Astrocyte (in vitro differentiated cells and primary cell): ENCODE results near the gene PROSER3. TPM values are rescaled to one million over a fixed set of nuclear protein-coding genes. Genes with fewer than 3 reads are reported as not detected.

Source experiments
- DNase-seq: peaks from one replicate; pipeline ENCODE4 v3.0.0-alpha.2; 2010; ENCODE audit warnings: low read depth
- FAIRE-seq: peaks from 2 replicates; lab custom pipeline; 2011; peaks lifted over from hg19 to GRCh38; lab: Jason Lieb, UNC
- H2AFZ ChIP-seq: 2 replicates; pipeline ENCODE4 v1.6.0; 2012; ENCODE audit warnings: low read depth, low read length, inconsistent platforms
- H3K27ac ChIP-seq: 2 replicates; pipeline ENCODE4 v1.5.1; 2011; ENCODE audit warnings: low read depth, low read length, inconsistent platforms
- H3K27me3 ChIP-seq: 2 replicates; pipeline ENCODE4 v1.6.0; 2011; ENCODE audit warnings: low read length, inconsistent platforms; ENCODE audit not compliant: insufficient read depth
- H3K36me3 ChIP-seq: 2 replicates; pipeline ENCODE4 v1.5.1; 2011; ENCODE audit warnings: low read length, inconsistent platforms; ENCODE audit not compliant: insufficient read depth
- H3K4me1 ChIP-seq: 2 replicates; pipeline ENCODE4 v1.5.1; 2011; ENCODE audit warnings: low read length, inconsistent platforms; ENCODE audit not compliant: insufficient read depth
- H3K4me2 ChIP-seq: 2 replicates; pipeline ENCODE4 v1.6.0; 2012; ENCODE audit warnings: low read length, inconsistent platforms
- H3K4me3 ChIP-seq: 2 replicates; pipeline ENCODE4 v1.5.1; 2011; ENCODE audit warnings: low read depth, mild to moderate bottlenecking, low read length, inconsistent platforms; ENCODE audit not compliant: insufficient read depth
- H3K79me2 ChIP-seq: 2 replicates; pipeline ENCODE4 v1.6.0; 2012; ENCODE audit warnings: mild to moderate bottlenecking, low read length, inconsistent platforms; ENCODE audit not compliant: insufficient read depth
- H3K9ac ChIP-seq: 2 replicates; pipeline ENCODE4 v1.6.0; 2012; ENCODE audit warnings: mild to moderate bottlenecking, low read length, inconsistent platforms
- H3K9me3 ChIP-seq: 2 replicates; pipeline ENCODE4 v1.5.1; 2012; ENCODE audit warnings: low read depth, mild to moderate bottlenecking, low read length, inconsistent platforms; ENCODE audit not compliant: insufficient read depth
- H4K20me1 ChIP-seq: 2 replicates; pipeline ENCODE4 v1.6.0; 2012; ENCODE audit warnings: low read length, inconsistent platforms; ENCODE audit not compliant: insufficient read depth
- H3K27ac Mint-ChIP-seq: one replicate; pipeline ENCODE4 v1.8.0; 2021; ENCODE audit warnings: mild to moderate bottlenecking, mixed read lengths; ENCODE audit not compliant: unreplicated experiment
- H3K27me3 Mint-ChIP-seq: one replicate; pipeline ENCODE4 v1.8.0; 2021; ENCODE audit warnings: low read depth, mixed read lengths; ENCODE audit not compliant: unreplicated experiment
- H3K36me3 Mint-ChIP-seq: one replicate; pipeline ENCODE4 v1.8.0; 2021; ENCODE audit warnings: low read depth, mixed read lengths; ENCODE audit not compliant: unreplicated experiment
- H3K4me1 Mint-ChIP-seq: one replicate; pipeline ENCODE4 v1.8.0; 2021; ENCODE audit warnings: low read depth, mixed read lengths; ENCODE audit not compliant: unreplicated experiment
- H3K4me3 Mint-ChIP-seq: one replicate; pipeline ENCODE4 v1.8.0; 2021; ENCODE audit warnings: mild to moderate bottlenecking, moderate library complexity, mixed read lengths; ENCODE audit not compliant: unreplicated experiment
- H3K9me3 Mint-ChIP-seq: one replicate; pipeline ENCODE4 v1.8.0; 2021; ENCODE audit warnings: mild to moderate bottlenecking, mixed read lengths; ENCODE audit not compliant: unreplicated experiment
- CTCF ChIP-seq: IDR thresholded peaks from 2 replicates; pipeline ENCODE4 v1.5.1; 2011; ENCODE audit warnings: low read depth, mild to moderate bottlenecking, inconsistent platforms, low read length, moderate library complexity; ENCODE audit not compliant: insufficient read depth
- EZH2 ChIP-seq: IDR thresholded peaks from 2 replicates; pipeline ENCODE4 v1.6.1; 2012; ENCODE audit warnings: mild to moderate bottlenecking, low read length, inconsistent platforms; ENCODE audit not compliant: insufficient read depth
- total RNA-seq: library from RNA; stranded (reverse); gene quantifications from 2 replicates; pipeline ENCODE4 v1.2.1, GENCODE V29; 2021

PROSER3 gene
- total RNA-seq, 1 donor from 2014 or later = 35.6 TPM

GRCh38 chr19:35780058-35780457 lies 22.1 kb downstream of the PROSER3 start:
- no peak for TF ChIP-seq EZH2
- no peak for TF ChIP-seq CTCF
- H3K4me1 Mint-ChIP-seq = peaks cover 11% of the 10 kb centered on the region
- Histone ChIP-seq H2AFZ (no peak overlapping the region), H3K36me3 (no peaks in the 10 kb centered on the region), H3K4me2 (no peak overlapping the region), H3K9me3 (no peaks in the 10 kb centered on the region), H3K79me2 (peaks cover 5% of the 10 kb centered on the region), H3K4me3 (no peak overlapping the region), H3K27me3 (no peaks in the 10 kb centered on the region), H3K4me1 (peaks cover 13% of the 10 kb centered on the region), H3K27ac (no peak overlapping the region), H4K20me1 (peaks cover 9% of the 10 kb centered on the region), H3K9ac (no peak overlapping the region)
- H3K27ac Mint-ChIP-seq = no peak overlapping the region
- FAIRE-seq (no peak), DNase-seq (no peak)
- peaks cover 11% of the 10 kb centered on the region for H3K36me3 Mint-ChIP-seq
- H3K27me3 Mint-ChIP-seq = peaks cover 33% of the 10 kb centered on the region
- H3K9me3 Mint-ChIP-seq = peaks cover 4% of the 10 kb centered on the region
- no peak overlapping the region for H3K4me3 Mint-ChIP-seq

GRCh38 chr19:35780717-35781116 lies 22.7 kb downstream of the PROSER3 start:
- TF ChIP-seq EZH2 (no peak), CTCF (no peak)
- peaks cover 5% of the 10 kb centered on the region for H3K79me2 ChIP-seq
- H4K20me1 ChIP-seq = peaks cover 9% of the 10 kb centered on the region
- H3K36me3 Mint-ChIP-seq = peaks cover 11% of the 10 kb centered on the region
- no peak for DNase-seq
- no peaks in the 10 kb centered on the region for H3K9me3 ChIP-seq
- no peaks in the 10 kb centered on the region for H3K36me3 ChIP-seq
- FAIRE-seq = no peak
- peaks cover 38% of the 10 kb centered on the region for H3K27me3 Mint-ChIP-seq
- H2AFZ ChIP-seq = no peak overlapping the region
- no peak overlapping the region for H3K4me3 ChIP-seq
- no peaks in the 10 kb centered on the region for H3K27me3 ChIP-seq
- H3K27ac Mint-ChIP-seq = no peak overlapping the region
- no peak overlapping the region for H3K4me3 Mint-ChIP-seq
- no peak overlapping the region for H3K27ac ChIP-seq
- H3K4me1 Mint-ChIP-seq = peaks cover 11% of the 10 kb centered on the region
- peaks cover 4% of the 10 kb centered on the region for H3K9me3 Mint-ChIP-seq
- H3K9ac ChIP-seq = no peak overlapping the region
- H3K4me2 ChIP-seq = no peak overlapping the region
- H3K4me1 ChIP-seq = peaks cover 13% of the 10 kb centered on the region

GRCh38 chr19:35781650-35782049 lies 23.7 kb downstream of the PROSER3 start:
- H3K36me3 ChIP-seq = no peaks in the 10 kb centered on the region
- Mint-ChIP-seq H3K27ac (no peak overlapping the region), H3K36me3 (peaks cover 11% of the 10 kb centered on the region), H3K4me3 (no peak overlapping the region), H3K27me3 (peaks cover 39% of the 10 kb centered on the region), H3K4me1 (peaks cover 10% of the 10 kb centered on the region), H3K9me3 (peaks cover 3% of the 10 kb centered on the region)
- H3K4me2 ChIP-seq = no peak overlapping the region
- H4K20me1 ChIP-seq = peaks cover 7% of the 10 kb centered on the region
- H3K79me2 ChIP-seq = no peaks in the 10 kb centered on the region
- FAIRE-seq = no peak
- H3K4me3 ChIP-seq = no peak overlapping the region
- TF ChIP-seq CTCF (no peak), EZH2 (no peak)
- H3K27ac ChIP-seq = no peak overlapping the region
- H3K27me3 ChIP-seq = no peaks in the 10 kb centered on the region
- no peak overlapping the region for H3K9ac ChIP-seq
- DNase-seq = no peak
- H2AFZ ChIP-seq = no peak overlapping the region
- peaks cover 5% of the 10 kb centered on the region for H3K4me1 ChIP-seq
- H3K9me3 ChIP-seq = no peaks in the 10 kb centered on the region
